Activated T-cell treated with anti-CD3 and anti-CD28 coated beads, Interleukin-2, amount 50 U/mL, for 4 hours (primary cell): ENCODE data around the gene OVOL3. TPM values are rescaled to one million over a fixed set of nuclear protein-coding genes. Genes with fewer than 3 reads are reported as not detected.
"Not testable (repeated sequence)": the region's sequence is repeated elsewhere in the genome, so short reads cannot be mapped to it uniquely, and the experiment has no call there.

Experiments
- ATAC-seq, 2 donors: fragments of 200-7000 bp; cut with Tn5 transposase; one replicate each; pipeline ENCODE4 v1.10.0; 2021
- DNase-seq: peaks from one replicate; pipeline ENCODE4 v3.0.0-alpha.2; 2020
- H3K27me3 Mint-ChIP-seq: one replicate; pipeline ENCODE4 v1.8.0; 2021; ENCODE audit warnings: low read depth, mixed read lengths
- H3K36me3 Mint-ChIP-seq: one replicate; pipeline ENCODE4 v1.8.0; 2022; ENCODE audit warnings: mixed read lengths; ENCODE audit not compliant: insufficient read depth
- H3K4me1 Mint-ChIP-seq: one replicate; pipeline ENCODE4 v1.8.0; 2021; ENCODE audit warnings: low read depth, mixed read lengths
- H3K4me3 Mint-ChIP-seq: one replicate; pipeline ENCODE4 v1.8.0; 2021; ENCODE audit warnings: mild to moderate bottlenecking, moderate library complexity, mixed read lengths
- H3K9me3 Mint-ChIP-seq: one replicate; pipeline ENCODE4 v1.8.0; 2021; ENCODE audit warnings: mixed read lengths
- total RNA-seq, 3 donors: library from RNA; stranded (reverse); gene quantifications; one replicate each; pipeline ENCODE4 v1.2.1, GENCODE V29; 2021

The OVOL3 gene
- total RNA-seq, 3 donors from 2014 or later, result not detected

DNA sequence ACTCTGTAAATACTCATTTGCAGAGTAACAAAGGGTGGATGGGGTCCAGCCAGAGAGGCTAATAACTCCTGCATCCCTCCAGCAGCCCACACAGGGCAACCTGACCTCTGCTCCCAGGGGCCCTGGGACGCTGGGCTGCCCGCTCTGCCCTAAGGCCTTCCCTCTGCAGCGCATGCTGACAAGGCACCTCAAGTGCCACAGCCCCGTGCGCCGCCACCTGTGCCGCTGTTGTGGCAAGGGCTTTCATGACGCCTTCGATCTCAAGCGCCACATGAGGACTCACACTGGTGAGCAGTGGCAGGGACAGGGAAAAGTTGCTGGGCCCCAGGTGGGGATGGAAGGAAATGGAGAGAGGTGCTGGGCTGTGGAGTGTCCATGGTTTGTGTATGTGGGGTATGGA is 1.7 kb downstream of the OVOL3 start:
- H3K4me3 Mint-ChIP-seq, result peak overlapping the region; percentile 98
- DNase-seq (no peak), ATAC-seq (no peak)
- no peaks in the 10 kb centered on the region for H3K27me3 Mint-ChIP-seq
- peaks cover 21% of the 10 kb centered on the region for H3K4me1 Mint-ChIP-seq
- no peaks in the 10 kb centered on the region for H3K9me3 Mint-ChIP-seq
- H3K36me3 Mint-ChIP-seq, result peaks cover 11% of the 10 kb centered on the region

GRCh38 chr19:36113425-36113824 is 2.5 kb downstream of the OVOL3 start:
- ATAC-seq, result no peak
- H3K4me3 Mint-ChIP-seq, result peak overlapping the region; percentile 98
- peaks cover 16% of the 10 kb centered on the region for H3K36me3 Mint-ChIP-seq
- H3K9me3 Mint-ChIP-seq, result no peaks in the 10 kb centered on the region
- no peak for DNase-seq
- H3K27me3 Mint-ChIP-seq, result no peaks in the 10 kb centered on the region
- H3K4me1 Mint-ChIP-seq, result peaks cover 25% of the 10 kb centered on the region

DNA sequence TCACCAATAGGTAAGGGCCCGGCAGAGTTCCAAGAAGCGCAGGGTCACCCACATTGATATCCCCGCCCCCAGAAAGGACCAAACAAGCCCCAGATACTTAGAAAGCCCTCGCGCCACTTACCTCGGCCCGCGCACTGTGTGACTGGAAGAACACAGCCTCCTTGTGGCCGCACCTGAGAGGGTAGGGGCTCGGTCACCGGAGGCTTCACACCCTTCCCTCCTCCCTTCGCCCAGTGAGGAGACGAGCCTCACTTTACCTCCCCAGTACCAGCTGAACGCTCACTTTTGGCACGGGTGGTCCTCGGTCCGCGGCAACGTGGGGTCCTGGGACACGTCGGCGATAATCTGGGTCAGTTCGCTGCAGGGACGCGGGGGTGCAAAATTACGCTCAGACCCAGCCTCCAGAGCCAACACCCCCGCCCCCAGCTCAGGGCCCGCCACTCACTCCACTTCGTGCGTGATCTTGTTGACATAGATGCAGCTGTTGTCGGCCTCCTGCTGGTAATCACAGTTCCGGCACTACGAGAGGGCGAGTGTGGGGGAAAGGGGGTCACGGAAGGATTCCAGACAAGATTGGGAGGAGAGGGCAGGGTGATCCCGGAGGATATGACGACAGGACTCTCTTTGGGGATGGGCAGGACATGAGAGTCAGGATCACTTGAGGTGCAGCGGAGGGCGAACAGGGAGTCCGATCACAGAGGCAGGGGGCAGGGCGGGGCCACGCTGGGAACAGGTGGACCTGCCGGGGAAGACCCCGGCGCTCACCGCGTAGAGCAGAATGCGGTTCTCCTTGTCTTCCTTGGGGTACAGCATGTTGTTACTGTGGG is 3.2 kb downstream of the OVOL3 start:
- Mint-ChIP-seq H3K36me3 (peaks cover 16% of the 10 kb centered on the region), H3K4me3 (peak overlapping the region; percentile 98), H3K9me3 (no peaks in the 10 kb centered on the region), H3K4me1 (peaks cover 25% of the 10 kb centered on the region), H3K27me3 (no peaks in the 10 kb centered on the region)
- ATAC-seq (no peak), DNase-seq (no peak)

DNA sequence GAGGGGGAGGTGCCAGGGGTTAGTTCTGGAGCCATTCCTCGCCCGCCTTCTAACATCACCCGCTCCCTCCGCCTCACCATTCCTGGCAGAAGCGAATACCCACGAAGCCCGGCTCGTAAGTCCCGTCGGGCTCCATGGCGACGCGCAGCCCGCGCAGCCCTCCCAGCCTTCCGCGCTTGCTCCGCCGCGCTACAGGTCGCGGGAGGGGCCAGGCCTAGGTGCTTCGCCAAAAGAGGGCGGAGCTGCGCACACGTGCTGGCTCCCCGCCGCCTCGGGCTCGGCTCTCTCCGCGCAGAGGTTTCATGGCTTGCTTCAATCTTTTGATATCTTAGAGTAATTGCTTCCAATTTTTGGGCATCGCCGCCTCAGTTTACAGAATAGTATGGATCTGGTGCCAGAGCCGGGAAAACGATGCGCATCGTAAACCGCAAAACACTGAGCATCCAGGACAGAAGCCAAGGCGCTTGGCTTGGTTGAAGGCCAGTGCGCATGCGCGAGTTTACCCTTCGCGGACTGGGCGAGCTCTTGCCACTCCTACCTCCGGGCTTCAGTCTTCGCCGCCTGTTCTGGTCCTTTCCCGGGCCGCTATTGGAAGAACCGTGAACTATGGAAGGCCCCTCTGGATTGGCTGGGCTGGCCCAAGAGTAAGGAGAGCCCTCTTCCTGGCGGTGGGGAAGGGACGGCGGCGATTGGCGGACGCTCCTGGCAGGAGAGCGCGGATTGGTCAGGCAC is 3.9 kb downstream of the OVOL3 start, which contains the start of gene POLR2I:
TSS of gene POLR2I (minus strand) at position 155 of the 732 bp plus-strand sequence. CDS start at position 136, 19 bp downstream.
- Mint-ChIP-seq H3K4me1 (peaks cover 26% of the 10 kb centered on the region), H3K9me3 (no peaks in the 10 kb centered on the region), H3K36me3 (peaks cover 19% of the 10 kb centered on the region), H3K4me3 (peak within 1 kb of the TSS; percentile 98), H3K27me3 (no peaks in the 10 kb centered on the region)
- ATAC-seq, result peak; percentile 89 to 90
- peak; percentile 98 for DNase-seq

GRCh38 chr19:36115453-36116343 is 4.8 kb downstream of the OVOL3 start, which contains the start of gene TBCB:
TSS of gene TBCB (plus strand) at chr19:36115468. CDS start at chr19:36115561, 93 bp downstream.
- Mint-ChIP-seq H3K4me1 (peaks cover 28% of the 10 kb centered on the region), H3K9me3 (no peaks in the 10 kb centered on the region), H3K4me3 (peak within 1 kb of the TSS; percentile 98), H3K27me3 (no peaks in the 10 kb centered on the region), H3K36me3 (peaks cover 23% of the 10 kb centered on the region)
- peak; percentile 91 for DNase-seq
- ATAC-seq, result peak; percentile 58 to 60

GRCh38 chr19:36116344-36116637 is 5.3 kb downstream of the OVOL3 start:
- no peaks in the 10 kb centered on the region for H3K27me3 Mint-ChIP-seq
- H3K4me3 Mint-ChIP-seq, result peak overlapping the region; percentile 98
- H3K4me1 Mint-ChIP-seq, result peaks cover 28% of the 10 kb centered on the region
- H3K36me3 Mint-ChIP-seq, result peaks cover 23% of the 10 kb centered on the region
- no peak for ATAC-seq
- H3K9me3 Mint-ChIP-seq, result no peaks in the 10 kb centered on the region
- DNase-seq, result no peak

- ATAC-seq (no peak), DNase-seq (no peak)
- H3K4me1 Mint-ChIP-seq, result peaks cover 17% of the 10 kb centered on the region
- H3K9me3 Mint-ChIP-seq, result no peaks in the 10 kb centered on the region
- H3K36me3 Mint-ChIP-seq, result peaks cover 21% of the 10 kb centered on the region
- no peak overlapping the region for H3K4me3 Mint-ChIP-seq
- H3K27me3 Mint-ChIP-seq, result no peaks in the 10 kb centered on the region
Measured at GRCh38 chr19:36120092-36120983, 9.4 kb downstream of the OVOL3 start.

GRCh38 chr19:36120984-36121358 is 10.0 kb downstream of the OVOL3 start:
- Mint-ChIP-seq H3K4me1 (peaks cover 17% of the 10 kb centered on the region), H3K9me3 (no peaks in the 10 kb centered on the region), H3K4me3 (no peak overlapping the region), H3K27me3 (no peaks in the 10 kb centered on the region), H3K36me3 (peaks cover 26% of the 10 kb centered on the region)
- ATAC-seq (no peak), DNase-seq (no peak)

DNA sequence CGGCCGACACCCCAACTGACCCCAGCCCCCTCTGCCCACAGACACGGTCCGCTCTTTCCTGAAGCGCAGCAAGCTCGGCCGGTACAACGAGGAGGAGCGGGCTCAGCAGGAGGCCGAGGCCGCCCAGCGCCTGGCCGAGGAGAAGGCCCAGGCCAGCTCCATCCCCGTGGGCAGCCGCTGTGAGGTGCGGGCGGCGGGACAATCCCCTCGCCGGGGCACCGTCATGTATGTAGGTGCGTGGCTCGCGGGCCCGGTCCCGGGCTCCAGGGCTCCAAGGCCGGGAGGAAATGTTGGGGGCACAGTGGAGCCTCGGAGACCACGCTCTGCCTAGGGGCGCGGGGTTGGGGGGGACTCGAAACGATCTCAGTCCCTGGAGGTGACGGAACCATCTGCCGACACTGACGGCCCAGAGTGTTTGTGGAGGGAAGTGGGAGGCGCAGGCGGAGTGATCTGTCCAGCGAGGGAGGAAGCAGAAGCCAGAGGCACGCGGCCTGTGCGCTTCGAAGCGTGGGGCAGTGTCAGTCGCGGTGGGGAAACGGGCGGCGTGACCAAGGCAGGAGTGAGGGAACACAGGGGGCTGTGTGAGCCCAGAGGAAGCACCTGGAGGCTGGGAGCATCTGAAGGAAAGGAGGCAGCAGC is 10.7 kb downstream of the OVOL3 start:
- DNase-seq (no peak), ATAC-seq (no peak)
- Mint-ChIP-seq H3K36me3 (peaks cover 24% of the 10 kb centered on the region), H3K4me3 (no peak overlapping the region), H3K9me3 (no peaks in the 10 kb centered on the region), H3K27me3 (no peaks in the 10 kb centered on the region), H3K4me1 (peaks cover 13% of the 10 kb centered on the region)

GRCh38 chr19:36125557-36125956 is 14.6 kb downstream of the OVOL3 start:
- Mint-ChIP-seq H3K4me3 (no peak overlapping the region), H3K9me3 (no peaks in the 10 kb centered on the region), H3K27me3 (no peaks in the 10 kb centered on the region), H3K4me1 (peaks cover 6% of the 10 kb centered on the region), H3K36me3 (peaks cover 12% of the 10 kb centered on the region)
- DNase-seq (no peak), ATAC-seq (no peak)

- Mint-ChIP-seq H3K36me3 (peaks cover 9% of the 10 kb centered on the region), H3K9me3 (no peaks in the 10 kb centered on the region), H3K4me3 (peak overlapping the region; percentile 83), H3K27me3 (no peaks in the 10 kb centered on the region), H3K4me1 (peaks cover 20% of the 10 kb centered on the region)
- DNase-seq (no peak), ATAC-seq (no peak)
Measured at GRCh38 chr19:36128392-36128736, 17.4 kb downstream of the OVOL3 start.

DNA sequence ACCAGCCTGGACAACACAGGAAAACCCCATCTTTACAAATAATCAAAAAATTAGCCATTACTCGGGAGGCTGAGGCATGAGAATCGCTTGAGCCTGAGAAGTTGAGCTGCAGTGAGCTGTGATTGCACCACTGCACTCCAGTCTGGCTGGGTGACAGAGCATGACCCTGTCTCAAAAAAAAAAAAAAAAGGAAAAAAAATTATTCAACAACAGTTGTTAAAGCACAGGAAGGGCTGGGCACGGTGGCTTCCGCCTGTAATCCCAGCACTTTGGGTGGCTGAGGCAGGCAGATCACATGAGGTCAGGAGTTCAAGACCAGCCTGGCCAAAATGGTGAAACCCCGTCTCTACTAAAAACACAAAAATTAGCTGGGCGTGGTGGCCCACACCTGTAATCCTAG is 20.3 kb downstream of the OVOL3 start:
- H3K9me3 Mint-ChIP-seq, DNase-seq, H3K36me3 Mint-ChIP-seq, H3K27me3 Mint-ChIP-seq, H3K4me3 Mint-ChIP-seq, ATAC-seq: not testable (repeated sequence)
- peaks cover 22% of the 10 kb centered on the region for H3K4me1 Mint-ChIP-seq

DNA sequence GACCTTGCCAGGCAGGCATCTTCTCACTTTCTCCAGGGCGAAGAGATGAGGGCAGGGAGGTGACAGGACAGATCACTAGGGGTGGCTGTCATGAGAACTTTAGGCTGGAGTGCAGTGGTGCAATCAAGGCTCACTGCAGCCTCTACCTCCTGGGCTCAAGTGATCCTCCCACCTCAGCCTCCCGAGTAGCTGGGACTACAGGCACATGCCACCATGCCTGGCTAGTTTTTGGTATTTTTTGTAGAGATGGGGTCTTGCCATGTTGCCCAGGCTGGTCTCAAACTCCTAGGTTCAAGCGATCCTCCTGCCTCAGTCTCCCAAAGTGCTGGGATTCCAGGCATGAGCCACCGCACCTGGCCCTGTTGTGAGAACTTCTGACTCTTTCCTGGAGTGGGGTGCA is 23.9 kb downstream of the OVOL3 start:
- H3K9me3 Mint-ChIP-seq, H3K27me3 Mint-ChIP-seq, H3K36me3 Mint-ChIP-seq, H3K4me3 Mint-ChIP-seq, DNase-seq, ATAC-seq: not testable (repeated sequence)
- H3K4me1 Mint-ChIP-seq, result peaks cover 23% of the 10 kb centered on the region
